GM21619 (cell line): Measurements from ENCODE around the gene ZFHX3.

ENCODE experiments used
- ATAC-seq: cut with Tn5 transposase; IDR thresholded peaks from one replicate; pipeline ENCODE4 v1.9.1; 2021; ENCODE audit not compliant: unreplicated experiment

Gene ZFHX3

DNA sequence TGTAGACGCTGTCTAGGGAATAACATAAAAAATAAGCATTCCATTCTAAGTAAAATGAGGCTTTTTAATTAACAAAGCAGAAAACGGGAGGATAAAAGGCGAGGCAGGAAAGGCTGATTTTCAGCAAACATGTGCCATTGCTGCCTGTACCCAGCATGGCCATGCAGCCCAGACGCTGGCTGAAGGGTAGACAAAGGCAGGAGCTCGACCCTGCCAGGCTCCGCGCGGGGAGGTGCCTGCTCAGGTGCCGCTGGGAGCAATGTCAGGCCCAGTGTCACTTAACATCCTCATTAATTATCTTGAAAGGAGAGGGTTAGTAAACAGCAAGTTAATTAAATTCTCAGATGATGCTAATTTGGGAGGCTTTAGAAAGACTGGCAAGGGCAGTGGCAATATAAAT is 136.0 kb downstream of the ZFHX3 start:
- no peak for ATAC-seq

DNA sequence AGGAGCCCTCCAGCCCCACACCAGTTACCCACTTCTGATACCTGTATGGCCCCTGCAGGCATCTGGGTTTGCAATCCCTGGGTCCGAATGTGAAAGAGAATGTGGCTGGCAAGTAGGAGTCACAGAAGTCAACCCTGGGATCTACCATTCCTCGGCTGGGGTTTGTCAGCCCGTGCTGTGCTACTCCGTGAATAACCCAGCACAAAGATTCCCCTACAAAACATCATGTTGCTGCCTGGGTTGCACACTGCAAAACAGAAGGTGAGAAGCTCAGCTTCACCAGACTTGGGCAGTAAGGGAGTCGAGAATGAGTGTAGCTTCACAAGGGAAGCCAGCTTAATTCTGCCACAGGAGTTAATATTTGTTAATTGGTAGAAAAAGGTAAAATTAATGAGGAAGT is 137.1 kb downstream of the ZFHX3 start:
- ATAC-seq: no peak

DNA sequence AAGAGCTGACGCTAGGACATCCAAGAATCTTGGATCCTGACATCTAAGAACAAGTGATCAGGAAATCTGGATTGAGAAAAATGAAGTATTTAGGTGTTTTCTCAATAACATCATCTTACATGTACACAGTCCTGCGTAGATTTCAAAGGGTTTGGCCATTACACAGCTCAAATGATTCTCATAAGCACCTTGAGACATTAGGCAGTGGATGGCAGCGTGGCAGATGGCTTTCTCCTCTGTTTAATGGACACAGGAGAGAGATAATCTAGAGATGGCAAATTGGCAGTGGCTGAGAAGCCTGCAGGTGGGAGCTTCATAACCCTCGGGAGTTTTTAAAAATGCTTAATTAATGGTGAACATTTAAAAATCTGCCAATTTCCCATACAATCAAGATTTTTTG is 137.5 kb downstream of the ZFHX3 start:
- no peak for ATAC-seq

DNA sequence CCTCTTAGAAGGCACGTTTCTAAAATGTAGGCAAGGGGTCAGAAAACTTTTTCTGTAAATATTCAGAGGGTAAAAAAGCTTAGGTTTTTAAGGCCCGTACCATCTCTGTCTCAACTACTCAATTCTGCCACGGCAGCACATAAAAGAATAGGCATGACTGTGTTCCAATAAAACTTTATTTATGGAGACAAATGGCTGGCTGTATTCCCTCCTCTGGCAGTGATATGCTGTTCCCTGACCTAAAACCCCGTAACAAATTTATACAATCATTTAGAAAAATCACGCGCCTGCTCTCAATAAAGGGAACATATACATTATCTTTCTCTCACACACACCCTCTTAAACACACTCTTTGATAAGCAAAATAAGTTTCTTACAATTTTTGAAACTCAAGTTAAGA is 138.7 kb downstream of the ZFHX3 start:
- no peak for ATAC-seq

DNA sequence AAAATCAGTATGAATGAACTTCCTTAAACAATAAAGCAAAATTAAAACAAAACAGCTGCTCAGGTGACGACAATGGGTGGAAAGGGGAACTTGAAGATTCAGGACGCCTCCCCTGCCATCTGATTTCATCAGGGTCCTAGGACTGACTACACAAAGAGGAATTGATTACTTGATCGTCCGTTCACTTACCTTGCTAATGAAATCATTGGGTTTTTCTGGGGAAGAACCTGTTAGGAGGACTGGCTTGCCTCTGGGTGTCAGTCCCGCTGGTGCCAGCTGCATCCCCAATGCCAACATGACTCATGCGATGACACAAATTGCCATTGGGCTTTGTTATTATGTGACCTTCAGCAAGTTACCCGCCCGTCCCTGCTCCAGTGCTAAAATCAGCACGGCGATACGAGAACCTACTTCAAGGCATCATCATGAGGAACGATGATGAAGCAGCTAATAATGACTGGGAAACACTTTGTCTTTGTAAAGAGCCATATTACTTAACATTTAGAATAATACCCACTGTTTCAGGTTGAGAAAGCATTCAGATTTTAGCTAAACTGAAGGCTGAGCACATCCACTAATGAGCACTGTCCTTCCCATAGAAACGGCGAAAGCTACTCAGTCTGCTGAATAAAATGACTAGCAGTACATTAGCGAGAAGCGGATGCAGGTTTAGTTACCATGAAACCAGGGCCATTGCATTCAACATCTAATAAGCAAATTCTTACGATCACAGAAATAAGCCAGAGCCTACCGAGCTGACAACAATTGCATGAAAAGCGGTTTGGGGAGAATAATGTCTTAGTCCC is 139.4 kb downstream of the ZFHX3 start:
- no peak for ATAC-seq

DNA sequence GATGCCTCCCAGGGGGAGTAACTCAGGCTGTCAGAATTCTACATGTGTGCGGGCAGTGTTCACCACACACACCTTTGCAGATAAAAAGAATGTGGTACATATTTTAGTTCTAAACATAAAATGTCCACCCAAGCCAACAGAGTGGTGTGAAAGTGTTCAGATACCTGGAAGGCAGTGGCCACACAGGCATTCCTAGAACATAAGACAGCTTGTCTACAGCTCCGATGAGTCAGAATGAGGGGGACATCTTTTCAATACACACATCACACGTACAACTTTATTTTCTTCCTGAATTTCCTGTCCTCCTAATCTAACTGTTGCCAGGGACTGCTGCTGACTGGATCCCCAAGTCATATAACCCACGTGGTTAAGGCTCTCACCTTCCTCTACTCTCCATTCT is 142.3 kb downstream of the ZFHX3 start:
- ATAC-seq: no peak

DNA sequence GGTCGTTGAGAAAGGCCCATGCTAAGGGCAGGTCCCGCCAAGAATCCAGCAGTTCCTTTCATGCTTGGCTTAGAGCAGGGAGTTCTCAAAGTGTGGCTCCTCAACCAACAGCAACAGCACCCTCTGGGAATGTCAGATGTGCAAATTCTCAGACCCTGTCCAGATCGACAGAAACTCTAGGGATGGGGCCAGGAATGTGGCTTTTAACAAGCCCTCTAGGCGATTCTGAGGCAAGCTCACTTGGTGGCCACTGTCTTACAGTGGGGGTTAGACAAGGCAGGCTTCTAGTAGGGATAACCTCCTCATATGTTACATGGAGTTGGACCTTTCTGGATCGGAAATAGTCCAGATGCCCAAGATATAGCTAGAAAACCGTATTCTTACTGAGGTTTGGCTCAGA is 144.8 kb downstream of the ZFHX3 start:
- ATAC-seq: no peak

DNA sequence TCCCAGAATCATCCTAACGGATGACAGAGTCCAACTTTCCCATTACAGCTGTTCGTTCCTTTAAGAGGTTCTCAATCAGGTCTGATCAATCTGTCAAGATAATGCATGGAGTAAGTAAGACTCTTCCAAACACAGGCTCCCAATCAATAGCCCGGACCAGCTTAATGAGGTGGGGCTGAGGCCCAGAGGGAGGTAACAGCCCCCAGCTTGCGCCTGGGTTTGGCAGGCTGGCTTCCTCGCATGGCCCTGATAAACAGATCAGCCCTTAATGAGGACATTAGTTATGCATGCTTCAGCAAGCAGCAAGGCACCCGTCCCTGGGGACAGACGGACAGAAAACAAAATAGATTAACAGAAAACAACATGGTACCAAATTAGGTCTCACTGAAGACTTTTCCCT is 145.7 kb downstream of the ZFHX3 start:
- ATAC-seq: no peak

DNA sequence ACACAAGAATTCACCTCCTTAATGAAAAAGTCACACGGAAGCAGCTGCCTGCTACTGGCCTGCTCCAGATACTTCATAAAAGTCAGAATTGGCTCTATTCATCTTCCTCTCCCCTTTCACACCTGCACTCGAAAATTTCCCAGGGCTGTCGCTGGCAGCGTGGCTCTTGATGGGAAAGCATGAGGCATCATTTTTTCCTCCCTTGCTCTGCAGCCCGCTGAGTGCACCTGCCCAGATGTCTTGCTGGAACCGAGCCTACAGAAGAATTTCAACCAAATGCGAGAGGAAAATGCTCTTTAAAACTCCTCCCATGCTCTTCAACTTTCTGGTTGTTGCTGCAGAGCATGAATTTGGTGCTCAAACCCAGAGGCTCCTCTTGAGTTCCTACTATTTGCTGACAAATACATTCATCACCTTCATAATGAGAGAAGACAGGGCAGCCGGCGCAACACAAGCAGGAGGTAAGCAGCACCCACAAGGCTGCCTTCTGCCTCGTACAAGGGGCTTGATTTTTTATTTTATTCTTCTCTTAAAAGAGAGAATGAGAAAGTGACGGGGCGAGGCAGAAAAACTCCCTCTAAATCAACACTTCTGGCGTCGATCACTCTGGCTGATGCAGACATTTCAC is 146.8 kb downstream of the ZFHX3 start:
- ATAC-seq: no peak

DNA sequence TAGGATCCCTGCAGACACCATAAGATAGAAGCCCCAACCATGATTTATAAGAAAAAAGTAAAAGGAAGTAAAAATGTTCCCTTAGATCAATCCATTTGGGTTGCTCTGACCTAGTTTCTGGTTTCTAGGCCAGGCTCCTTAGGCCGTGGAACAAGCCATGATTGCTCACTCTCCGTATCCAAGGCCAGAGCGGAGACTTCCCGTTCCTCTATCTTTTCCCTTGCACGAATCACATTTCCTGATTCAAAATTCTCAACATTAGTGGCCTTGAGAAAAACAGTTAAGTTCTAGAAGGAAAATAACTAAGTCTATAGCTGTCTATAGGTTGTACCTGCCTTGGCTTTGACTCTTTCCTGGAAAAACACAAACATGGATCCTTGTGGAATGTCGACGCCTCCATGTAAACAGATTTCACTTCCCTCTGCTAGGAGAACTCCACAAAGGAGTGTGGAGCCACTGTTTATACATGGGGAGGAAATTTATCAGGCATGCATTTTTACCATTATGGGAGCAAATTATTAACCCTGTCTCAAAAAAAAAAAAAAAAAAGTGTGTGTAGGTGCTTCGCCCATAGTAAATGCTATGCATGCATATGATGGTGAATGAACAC is 149.6 kb downstream of the ZFHX3 start:
- ATAC-seq: no peak

DNA sequence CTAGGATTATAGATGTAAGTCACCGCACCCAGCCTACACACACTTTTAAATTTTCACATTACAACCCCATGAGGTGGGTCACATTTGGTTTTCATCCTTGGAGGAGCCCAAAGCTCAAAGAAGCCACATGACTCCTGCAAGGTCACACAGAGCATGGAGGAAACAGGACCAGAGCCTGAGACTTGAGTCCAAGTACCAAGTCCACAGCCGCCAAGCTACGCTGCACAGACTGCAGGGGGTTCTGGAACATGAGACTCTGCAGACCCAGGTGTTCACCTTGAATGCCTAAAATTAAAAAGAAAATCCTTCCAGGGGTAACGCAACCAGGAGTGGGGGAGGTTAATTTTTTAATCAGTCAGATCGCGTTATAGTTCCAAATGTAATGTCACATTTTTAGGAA is 150.2 kb downstream of the ZFHX3 start:
- no peak for ATAC-seq

DNA sequence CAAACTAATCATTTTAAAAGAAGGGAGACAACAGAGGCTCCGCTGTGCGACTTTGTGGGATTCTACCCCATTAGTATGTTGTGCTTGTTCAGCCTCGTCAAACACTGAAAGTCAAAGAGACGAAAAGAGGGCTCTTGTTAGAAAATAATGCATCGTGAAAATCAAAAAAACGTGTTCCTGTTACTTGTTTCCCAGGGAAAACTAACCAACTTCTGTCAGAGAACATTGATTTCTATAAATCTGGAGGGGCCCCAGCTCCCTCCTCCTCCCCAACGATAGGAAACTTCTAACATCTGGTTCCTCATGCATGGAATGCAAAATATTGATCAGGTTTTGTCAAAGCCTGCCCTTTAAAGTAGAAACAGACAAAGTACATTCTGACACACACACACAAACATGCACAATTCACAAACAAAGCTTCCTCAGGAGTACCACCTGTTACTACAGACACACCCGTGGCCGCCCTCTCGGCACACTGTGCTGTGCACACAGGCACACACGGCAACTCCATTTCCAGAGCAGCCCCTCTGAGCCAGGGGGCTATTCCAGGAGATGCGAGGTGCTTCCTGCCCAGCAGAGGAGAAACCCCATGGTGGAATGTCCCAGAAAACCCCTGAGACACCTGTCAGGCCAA is 151.3 kb downstream of the ZFHX3 start:
- ATAC-seq: no peak

DNA sequence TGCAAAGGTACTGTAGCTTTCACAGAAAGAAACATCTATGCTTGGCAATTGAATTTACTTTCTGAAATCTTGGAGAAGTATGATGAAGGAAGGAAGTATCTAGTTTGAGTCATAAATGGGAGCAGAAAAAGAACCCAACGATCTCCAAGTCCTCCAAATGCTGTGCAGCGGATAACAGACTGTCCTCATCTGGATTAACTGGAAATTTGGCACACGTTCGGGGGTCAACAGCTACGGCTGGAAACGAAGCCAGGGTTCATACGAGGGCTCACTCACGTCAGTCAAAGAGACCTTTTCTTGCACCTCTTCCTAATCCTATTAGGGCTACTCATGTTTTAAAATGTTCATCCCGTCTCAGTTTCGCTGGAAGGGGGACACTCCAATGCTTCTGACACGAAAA is 152.0 kb downstream of the ZFHX3 start:
- no peak for ATAC-seq

DNA sequence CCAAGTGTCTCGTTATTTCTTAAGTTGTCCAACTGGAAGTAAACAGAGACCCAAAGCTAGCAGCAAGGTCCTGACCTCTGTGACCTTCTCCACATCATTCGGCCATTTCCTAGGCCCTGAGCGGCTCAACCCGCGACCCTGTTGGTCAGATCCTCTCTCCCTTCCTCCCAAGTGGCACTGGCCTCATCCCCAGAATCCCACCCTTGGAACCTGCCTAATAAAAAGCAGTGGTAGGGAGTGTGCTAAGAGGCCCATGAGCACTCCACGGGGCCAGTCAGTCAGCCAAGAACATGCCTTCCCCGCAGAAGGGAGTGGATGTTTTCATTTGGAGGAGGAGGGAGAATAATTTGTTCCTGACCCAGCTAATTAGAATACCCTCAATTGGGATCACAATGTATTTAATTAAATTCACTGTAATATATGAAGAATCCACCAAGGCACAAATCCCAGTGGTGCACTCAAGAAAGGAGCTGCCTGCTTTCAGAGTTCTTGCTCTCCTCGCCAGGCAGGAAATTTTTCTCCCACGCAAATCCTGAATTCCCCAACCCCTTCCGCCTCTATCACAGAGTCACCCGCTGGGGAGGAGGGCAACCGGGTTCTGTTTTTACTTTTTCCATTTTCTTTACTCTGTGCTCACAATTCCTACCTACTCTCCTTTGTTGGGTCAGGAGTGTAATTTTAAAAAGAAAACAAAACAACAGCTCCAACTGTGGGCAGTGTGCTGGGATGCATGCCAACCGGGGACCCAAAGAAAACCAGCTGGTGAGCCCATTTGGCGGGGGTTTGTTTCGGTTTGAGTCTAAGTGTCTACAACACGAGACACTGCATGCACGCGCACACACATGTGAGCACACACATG is 153.4 kb downstream of the ZFHX3 start:
- ATAC-seq: no peak

DNA sequence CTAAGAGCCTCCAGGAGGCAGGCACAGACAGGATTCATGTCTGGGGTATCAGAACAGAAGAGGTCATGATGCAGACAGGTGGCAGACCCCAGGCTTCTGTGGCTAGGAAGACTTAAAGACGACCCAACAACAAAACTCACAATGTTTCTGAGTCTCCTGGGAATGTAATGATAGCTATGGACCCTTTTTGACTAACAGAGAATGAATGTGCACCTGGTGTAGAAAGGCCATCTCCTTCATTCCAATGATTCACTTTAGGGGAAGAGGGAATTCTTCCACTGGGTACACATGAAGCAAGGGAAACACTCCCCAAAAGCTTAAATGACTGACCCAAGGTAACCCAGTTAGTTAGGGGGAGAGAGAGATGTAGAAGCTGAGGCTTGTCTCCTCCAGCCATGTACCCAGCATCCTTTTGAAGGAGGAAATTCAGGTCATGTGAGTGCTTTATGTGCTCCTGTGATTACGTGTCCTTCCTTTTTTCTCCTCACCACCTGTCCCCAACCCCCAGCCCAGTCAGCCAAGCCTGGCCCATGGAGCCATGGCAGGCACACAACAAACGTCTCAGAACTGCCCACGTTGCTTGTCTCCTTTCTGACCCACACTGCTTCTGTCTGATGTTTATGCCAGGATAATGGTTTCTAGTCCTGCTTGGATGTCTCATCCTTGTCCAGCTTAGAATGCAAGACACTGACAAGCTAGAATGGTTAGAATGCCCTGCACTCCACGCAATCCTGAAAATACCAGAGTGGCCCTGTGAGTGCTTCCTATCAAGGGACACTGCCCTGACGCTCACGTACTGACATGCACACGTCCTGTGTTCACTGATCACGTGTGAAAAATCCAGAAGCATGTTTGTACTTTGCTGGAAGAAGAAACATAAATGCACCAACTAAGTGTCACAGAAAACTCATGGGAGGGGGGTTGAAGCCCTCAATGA is 156.4 kb downstream of the ZFHX3 start:
- no peak for ATAC-seq

DNA sequence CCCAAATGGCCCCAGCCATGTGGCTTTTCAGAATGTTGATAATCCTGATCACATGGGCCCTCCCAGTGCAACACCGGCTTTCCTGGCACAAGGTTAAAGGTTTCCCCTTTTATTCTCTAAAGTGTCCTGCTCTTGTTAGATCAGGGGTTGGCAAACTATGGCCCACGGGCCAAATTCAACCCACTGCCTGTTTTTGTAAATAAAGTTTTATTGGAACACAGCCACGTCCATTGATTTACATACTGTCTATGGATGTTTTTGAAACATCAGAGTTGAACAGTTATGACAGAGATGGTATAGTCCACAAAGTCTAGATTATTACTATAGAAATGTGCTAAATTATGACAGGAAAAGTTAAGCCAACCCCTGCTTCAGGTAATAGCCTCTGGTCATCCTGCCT is 157.3 kb downstream of the ZFHX3 start:
- ATAC-seq: no peak

DNA sequence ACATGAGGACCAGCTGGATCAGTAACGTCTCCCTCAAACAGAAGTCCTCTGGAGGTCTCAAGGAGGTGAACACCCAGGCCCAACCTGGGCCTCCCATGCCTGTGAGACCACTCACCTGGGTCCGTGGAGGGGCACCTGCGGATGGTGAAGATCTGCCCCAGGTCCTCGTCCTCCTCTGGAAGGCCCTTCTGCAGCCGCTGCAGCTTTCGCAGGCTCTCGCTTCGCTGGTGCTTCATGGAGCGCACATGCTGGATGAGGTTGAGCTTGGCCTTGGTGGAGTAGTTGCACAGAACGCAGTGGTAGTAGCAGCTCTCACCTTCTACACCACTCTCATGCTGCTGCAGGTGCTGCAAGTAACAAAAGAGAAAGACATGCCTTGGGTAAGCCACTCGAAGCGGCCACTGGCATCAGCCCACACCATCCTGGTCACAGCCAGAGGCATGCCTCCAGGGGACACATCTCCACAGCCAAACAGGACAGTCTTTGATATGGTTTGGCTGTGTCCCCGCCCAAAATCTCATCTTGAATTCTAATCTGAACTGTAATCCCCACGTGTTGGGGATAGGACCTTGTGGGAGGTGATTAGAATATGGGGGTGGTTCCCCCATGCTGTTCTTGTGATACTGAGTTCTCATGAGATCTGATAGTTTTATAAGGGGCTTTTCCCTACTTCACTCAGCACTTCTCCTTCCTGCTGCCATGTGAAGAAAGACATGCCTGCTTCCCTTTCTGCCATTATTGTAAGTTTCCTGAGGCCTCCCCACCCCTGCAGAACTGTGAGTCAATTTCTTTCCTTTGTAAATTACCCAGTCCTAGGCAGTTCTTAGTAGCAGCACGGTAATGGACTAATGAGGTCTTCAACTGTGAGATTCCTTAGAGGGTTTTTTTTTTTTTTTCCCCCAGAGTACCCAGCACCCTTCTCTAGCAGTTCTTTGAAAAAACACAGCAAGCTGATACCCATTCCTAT is 158.0 kb downstream of the ZFHX3 start:
- ATAC-seq: no peak

DNA sequence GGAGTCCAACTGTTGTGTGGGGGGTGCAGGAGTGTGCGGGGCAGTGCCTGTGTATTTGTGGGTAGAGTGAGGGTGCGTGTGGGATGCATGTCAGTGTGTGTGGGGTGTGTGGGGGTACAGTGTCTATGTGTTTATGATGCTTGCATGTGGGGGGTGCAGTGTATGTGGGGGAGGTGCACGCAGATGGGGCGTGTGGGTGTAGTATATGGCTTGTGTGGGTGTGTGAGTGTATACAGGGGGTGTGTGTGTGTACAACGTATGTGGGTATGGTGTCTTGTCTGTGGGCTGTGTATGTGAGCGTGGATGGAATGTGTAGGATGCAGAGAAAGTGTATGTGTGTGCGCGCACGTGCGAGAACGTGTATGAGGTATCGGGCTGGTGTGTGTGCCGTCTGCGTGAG is 160.4 kb downstream of the ZFHX3 start:
- no peak for ATAC-seq
